ENCODE measurements around the gene TRAM2.

- TF ChIP-seq POLR2A (IDR thresholded peaks at IDR 0.05) (no peak), CTCF (IDR thresholded peaks at IDR 0.05) (no peak)
Measured at GRCh38 chr6:52575502-52575892, 1.4 kb downstream of the TRAM2 start.
